DMS114 treated with DMSO at 0.1 percent for 48 hours (cell line): Measurements from ENCODE around the gene FAM110D.

ENCODE experiments used
- DNase-seq: peaks from one replicate; lab custom pipeline; 2025; ENCODE audit not compliant: unreplicated experiment; lab: John Stamatoyannopoulos, UW

FAM110D gene

GRCh38 chr1:26127235-26128163 is 31.4 kb upstream of the FAM110D start:
- no peak for DNase-seq

DNA sequence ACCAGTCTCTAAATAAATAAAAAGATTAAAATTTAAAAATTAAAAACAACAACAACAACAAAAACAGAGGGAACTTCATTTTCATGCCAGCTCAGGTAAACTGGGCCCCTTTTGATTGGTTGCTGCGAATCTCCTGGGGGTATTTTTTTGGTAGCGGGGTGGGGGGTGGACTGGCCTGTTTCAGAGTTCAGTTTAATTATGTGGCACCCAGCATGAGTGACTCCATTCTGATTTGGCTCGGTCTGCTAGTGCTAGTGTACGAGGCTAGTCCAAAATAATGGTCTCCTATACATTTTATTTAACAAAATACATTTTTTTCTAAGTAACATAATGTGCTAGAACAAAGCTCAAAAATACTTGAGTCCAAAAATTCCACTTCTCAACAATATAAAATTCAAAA is 29.1 kb upstream of the FAM110D start:
- DNase-seq, result no peak

DNA sequence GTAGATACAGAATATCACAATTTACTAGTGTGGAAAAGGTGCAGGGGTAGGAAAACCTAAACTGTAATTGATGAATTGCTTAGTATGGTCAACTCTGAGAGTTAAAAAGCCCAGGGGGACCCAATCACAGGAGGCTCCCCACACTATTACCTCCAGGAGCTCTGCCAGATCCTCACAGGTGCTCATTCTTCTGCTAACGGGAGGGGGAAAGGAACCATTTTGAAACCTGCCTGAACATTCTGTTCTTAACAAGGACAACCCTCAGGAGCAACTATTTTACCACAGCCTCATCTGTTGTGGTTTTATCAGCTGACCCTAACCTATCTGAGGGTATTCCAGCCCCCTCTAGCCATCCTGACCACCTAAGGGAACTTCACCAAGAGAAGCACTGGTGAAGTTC is 28.2 kb upstream of the FAM110D start:
- no peak for DNase-seq

GRCh38 chr1:26132128-26132833 is 26.6 kb upstream of the FAM110D start:
- no peak for DNase-seq

DNA sequence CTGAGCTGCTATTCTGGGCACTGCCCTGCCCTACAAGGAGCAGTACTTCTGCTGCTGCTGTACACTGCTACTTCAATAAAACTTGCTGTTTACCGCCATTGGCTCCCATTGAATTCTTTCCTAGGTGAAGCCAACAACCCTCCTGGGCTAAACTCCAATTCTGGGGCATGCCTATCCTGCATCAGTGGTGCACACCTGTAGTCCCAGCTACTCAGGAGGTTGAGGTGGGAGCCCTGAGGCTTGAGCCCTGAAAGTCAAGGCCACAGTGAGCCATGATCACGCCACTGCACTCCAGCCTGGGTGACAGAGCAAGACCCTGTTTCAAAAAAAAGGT is 26.1 kb upstream of the FAM110D start:
- no peak for DNase-seq

GRCh38 chr1:26134466-26134865 is 24.4 kb upstream of the FAM110D start:
- no peak for DNase-seq

- no peak for DNase-seq
Observed at GRCh38 chr1:26138974-26139558, 19.8 kb upstream of the FAM110D start.

- DNase-seq, result no peak
Observed at GRCh38 chr1:26142159-26142558, 16.7 kb upstream of the FAM110D start.

GRCh38 chr1:26145041-26145959 is 13.6 kb upstream of the FAM110D start:
- DNase-seq, result peak; percentile 77

- DNase-seq, result no peak
Observed at GRCh38 chr1:26145960-26146294, 13.0 kb upstream of the FAM110D start.

- DNase-seq, result no peak
Observed at GRCh38 chr1:26148887-26149286, 10.0 kb upstream of the FAM110D start.

DNA sequence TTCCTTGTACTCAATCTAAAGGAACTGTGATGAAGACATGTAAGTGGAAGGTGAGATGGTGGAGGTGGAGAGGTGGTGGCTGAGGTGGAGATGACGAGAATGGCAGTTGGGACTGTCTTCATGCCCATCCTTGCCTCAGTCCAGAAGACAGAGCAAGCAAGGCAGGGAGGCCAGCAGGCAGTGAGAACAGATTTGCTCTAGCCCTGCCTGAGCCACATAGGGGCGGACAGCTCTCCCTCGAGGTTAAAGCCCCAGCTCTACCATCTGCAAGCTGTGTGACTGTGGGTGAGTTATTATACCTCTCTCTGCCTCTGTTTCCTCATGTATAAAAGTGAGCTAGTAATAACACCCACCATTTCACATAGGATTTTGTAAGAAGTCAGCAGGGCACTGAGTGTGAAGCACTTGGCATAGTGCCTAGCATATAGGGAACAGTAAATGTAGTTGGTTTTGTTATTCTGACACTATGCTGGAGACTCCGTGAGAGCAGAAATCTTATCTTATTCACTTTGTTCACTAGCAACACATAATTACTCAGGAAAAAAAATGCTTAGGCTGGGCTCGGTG is 4.8 kb upstream of the FAM110D start:
- DNase-seq, result no peak

DNA sequence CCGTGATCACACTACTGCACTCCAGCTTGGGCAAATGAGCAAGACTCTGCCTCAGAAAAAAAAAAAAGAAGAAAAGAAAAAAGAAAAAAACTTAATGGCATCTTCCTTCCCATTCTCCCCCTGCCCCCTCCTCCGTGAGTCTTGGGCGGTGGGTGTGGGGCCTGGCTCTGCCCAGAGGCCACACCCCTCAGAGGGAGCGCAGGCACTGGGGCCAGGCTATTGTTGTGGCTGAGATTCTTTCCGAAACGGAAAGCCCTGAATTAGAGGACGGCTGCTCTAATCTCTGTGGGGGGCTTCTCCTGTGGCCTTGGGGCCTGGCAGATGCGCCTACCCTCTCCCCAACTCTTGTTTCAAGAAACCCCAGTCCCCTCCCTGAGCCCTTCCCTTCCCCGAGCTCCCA is 4.1 kb upstream of the FAM110D start:
- DNase-seq, result no peak

GRCh38 chr1:26155370-26156284 is 3.3 kb upstream of the FAM110D start:
- no peak for DNase-seq

- DNase-seq, result no peak
Observed at GRCh38 chr1:26156285-26157038, 2.4 kb upstream of the FAM110D start.

- DNase-seq, result no peak
Observed at GRCh38 chr1:26158271-26158907, 490 bp upstream of the FAM110D start.

DNA sequence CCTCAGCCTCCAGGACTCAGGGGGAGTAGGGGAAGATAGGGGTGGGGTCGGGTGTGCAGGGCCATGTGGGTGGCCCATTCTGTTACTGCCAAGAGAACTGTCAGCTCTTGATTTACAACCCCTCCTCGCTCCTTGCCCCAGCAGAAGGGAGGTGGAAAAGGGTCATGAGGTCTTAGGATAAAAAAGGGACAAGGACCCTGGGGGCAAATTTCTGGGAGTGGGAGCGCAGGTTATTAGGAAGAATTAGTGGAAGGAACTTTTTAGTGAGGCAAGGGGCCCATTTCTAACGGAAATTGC is 812 bp downstream of the FAM110D start:
- no peak for DNase-seq

DNA sequence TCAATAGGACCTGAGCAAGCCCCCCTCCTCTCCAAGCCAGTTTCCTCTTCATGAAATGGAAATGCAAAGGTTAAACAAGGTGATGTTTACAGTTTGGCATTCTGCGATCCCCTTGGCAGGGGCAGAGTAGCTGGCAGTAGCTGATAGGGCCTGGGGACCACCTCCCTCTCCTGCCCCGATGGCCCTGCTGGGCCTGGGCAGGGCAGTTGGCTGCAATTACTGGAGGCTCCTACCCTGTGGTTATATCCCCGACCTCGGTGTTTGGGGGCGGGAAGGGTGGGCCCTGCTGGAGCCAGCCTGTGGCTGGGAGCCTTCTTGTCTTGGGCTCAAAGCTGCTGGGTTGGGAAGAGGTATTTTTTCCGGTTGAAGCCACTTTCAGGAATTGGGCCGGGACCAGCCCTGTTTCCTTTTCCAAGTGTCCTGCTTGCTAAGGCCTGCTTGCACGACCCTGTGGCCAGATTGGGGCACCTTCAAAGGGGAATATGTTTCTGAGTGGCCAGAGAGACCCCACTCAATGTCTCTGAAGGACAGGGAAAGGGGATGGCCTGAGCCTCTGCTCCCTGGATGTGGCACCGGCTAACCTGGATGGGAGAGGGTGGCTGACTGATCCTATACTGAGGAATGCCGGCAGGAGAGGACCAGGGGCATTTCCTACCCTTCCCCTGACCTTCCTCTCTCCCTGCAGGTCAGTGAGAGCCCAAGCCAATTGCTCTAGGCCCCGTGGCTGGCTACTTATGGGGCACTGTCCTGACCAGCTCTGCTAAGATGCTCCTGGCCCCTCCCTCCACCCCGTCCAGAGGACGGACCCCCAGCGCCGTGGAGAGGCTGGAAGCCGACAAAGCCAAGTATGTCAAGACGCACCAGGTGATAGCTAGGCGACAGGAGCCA is 1.9 kb downstream of the FAM110D start:
- DNase-seq, result no peak
